HL-60 (cell line): ENCODE data around the gene ZNF219.

Source experiments
- DNase-seq, 2 experiments: peaks; one replicate each; pipeline ENCODE4 v3.0.0-alpha.2; 2010 to 2020; ENCODE audit warnings: low read depth in 1 of 2, low spot score in 1 of 2
- H3K27ac ChIP-seq: fragments of 250-450 bp; sonication (Bioruptor Pico); replicated peaks from 2 replicates; pipeline ENCODE4 v1.5.1; 2020; ENCODE audit warnings: mild to moderate bottlenecking, moderate library complexity
- H3K27me3 ChIP-seq: fragments of 250-450 bp; sonication (Bioruptor Pico); 2 replicates; pipeline ENCODE4 v1.5.1; 2021; ENCODE audit warnings: mild to moderate bottlenecking, moderate library complexity; ENCODE audit not compliant: insufficient read depth, poor library complexity, severe bottlenecking
- H3K4me3 ChIP-seq: replicated peaks from 2 replicates; pipeline ENCODE4 v1.5.1; 2011; ENCODE audit warnings: mild to moderate bottlenecking, control low read depth, low read length; ENCODE audit not compliant: insufficient read depth
- GABPA ChIP-seq: IDR thresholded peaks from 2 replicates; pipeline ENCODE4 v1.6.1; 2012; ENCODE audit warnings: low read depth
- POLR2AphosphoS5 ChIP-seq: IDR thresholded peaks from 2 replicates; pipeline ENCODE4 v1.6.1; 2012; ENCODE audit warnings: low read depth
- REST ChIP-seq: IDR thresholded peaks from 2 replicates; pipeline ENCODE4 v1.6.1; 2012; ENCODE audit warnings: low read depth; ENCODE audit not compliant: insufficient replicate concordance
- SPI1 ChIP-seq: IDR thresholded peaks from 2 replicates; pipeline ENCODE4 v1.6.1; 2012; ENCODE audit warnings: low read depth, mild to moderate bottlenecking, borderline replicate concordance
- TF ChIP-seq, protein P1 (sequence below): IDR thresholded peaks from one replicate; pipeline ENCODE4 v1.5.1; 2011; ENCODE audit warnings: low read length, control low read depth, inconsistent platforms; ENCODE audit not compliant: insufficient read depth

Gene ZNF219

DNA sequence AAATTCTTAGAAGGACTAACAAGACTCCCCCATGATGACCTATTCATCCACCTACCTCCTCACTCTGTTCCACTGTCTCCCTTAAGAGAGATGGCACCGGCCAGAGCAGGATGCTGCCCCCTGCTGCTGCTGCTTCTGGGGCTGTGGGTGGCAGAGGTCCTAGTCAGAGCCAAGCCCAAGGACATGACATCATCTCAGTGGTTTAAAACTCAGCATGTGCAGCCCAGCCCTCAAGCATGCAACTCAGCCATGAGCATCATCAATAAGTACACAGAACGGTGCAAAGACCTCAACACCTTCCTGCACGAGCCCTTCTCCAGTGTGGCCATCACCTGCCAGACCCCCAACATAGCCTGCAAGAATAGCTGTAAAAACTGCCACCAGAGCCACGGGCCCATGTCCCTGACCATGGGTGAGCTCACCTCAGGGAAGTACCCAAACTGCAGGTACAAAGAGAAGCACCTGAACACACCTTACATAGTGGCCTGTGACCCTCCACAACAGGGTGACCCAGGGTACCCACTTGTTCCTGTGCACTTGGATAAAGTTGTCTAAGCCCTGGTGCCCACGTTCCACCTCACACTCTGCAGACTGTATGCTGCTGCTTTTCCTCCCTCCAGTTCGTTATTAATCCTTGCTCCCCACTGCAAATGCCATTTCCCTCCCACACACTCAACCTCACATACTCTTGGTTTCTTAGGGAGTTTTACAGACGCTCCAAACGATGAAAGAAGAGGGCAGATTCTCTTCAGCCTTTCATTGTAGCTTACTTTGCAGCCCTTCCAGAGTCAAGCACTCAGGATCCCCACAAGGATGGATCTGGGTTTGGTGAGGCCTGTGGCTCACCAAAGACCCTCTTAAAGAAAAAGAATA is 40.4 kb downstream of the ZNF219 start, which contains the start of gene RNASE8:
Gene RNASE8, plus strand, starts transcription at position 20 of the 873 bp plus-strand sequence. Its CDS starts 71 bp downstream, at position 91.
- Histone ChIP-seq H3K27ac (no peak within 1 kb of the TSS), H3K4me3 (no peak within 1 kb of the TSS), H3K27me3 (no peaks in the 10 kb centered on the region)
- TF ChIP-seq GABPA (no peak), POLR2AphosphoS5 (no peak), SPI1 (no peak), REST (no peak)
- TF ChIP-seq, protein P1, sequence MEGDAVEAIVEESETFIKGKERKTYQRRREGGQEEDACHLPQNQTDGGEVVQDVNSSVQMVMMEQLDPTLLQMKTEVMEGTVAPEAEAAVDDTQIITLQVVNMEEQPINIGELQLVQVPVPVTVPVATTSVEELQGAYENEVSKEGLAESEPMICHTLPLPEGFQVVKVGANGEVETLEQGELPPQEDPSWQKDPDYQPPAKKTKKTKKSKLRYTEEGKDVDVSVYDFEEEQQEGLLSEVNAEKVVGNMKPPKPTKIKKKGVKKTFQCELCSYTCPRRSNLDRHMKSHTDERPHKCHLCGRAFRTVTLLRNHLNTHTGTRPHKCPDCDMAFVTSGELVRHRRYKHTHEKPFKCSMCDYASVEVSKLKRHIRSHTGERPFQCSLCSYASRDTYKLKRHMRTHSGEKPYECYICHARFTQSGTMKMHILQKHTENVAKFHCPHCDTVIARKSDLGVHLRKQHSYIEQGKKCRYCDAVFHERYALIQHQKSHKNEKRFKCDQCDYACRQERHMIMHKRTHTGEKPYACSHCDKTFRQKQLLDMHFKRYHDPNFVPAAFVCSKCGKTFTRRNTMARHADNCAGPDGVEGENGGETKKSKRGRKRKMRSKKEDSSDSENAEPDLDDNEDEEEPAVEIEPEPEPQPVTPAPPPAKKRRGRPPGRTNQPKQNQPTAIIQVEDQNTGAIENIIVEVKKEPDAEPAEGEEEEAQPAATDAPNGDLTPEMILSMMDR: no peak
- DNase-seq: no peak

- no peak for DNase-seq
- no peak overlapping the region for H3K27ac ChIP-seq
- TF ChIP-seq SPI1: no peak
- TF ChIP-seq REST: no peak
- TF ChIP-seq GABPA: no peak
- TF ChIP-seq, protein P1: no peak
- no peak for TF ChIP-seq POLR2AphosphoS5
- no peaks in the 10 kb centered on the region for H3K27me3 ChIP-seq
- no peak overlapping the region for H3K4me3 ChIP-seq
Observed at GRCh38 chr14:21056520-21057163, 41.8 kb downstream of the ZNF219 start.

DNA sequence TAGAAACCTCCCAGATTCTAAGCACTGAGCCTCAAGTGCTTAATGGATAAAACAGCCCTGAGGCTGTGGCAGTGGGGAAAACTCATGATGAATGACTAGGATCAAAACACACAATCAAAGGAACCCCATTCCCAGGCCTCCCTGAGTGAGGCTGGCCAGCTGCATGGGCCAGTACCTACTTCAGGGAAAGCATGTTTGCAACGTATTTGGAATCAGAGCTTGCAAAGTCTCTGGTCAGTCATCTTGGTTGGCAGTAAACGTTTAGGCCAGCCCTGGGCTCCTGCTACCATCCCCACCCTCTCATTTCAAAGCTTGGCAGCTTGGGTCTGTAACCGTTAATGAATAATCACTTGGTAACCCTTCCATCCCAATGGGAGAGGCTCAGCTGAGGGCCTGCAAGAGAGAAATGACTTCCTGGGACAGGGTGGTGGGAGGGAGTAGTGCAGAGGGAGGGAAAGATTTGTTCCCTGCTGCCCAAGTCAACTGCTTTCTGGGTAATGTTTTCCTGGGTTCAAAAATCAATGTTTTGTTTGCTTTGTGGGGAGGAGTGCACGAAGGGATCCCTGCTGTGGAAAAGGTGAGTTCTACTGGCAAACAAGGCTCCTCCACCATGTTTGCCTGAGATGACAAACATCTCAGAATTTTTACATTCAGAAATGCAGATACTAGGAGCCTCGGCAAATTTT is 42.9 kb downstream of the ZNF219 start:
- Histone ChIP-seq H3K27me3 (no peaks in the 10 kb centered on the region), H3K27ac (no peak overlapping the region), H3K4me3 (no peak overlapping the region)
- no peak for DNase-seq
- TF ChIP-seq REST (no peak), GABPA (no peak), SPI1 (no peak), POLR2AphosphoS5 (no peak)
- TF ChIP-seq, protein P1: no peak
